ENCODE measurements around the gene NHLH1.

NHLH1 gene

GRCh38 chr1:160366731-160367515 is at the start of gene NHLH1:
Gene NHLH1, plus strand, starts transcription at chr1:160367071. Its CDS starts 3,661 bp downstream, at chr1:160370732.
- DNase-seq (ENCODE audit: extremely low read depth in 1 of 2, low read depth in 1 of 2): no peak

DNA sequence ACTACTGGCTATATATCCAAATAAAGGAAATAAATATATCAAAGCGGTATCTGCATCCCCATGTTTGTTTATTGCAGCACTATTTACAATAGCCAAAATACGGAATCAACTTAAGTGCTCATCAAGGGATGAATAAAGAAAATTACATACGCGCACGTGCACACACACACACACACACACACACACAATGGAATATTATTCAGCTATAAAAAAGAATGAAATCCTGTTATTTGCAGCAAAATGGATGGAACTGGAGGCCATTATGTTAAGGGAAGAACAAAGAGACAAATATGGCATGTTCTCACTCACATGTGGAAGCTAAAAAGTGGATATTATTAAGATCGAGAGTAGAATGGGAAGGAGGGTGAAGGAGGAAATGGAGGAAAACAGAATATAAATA is 44.0 kb upstream of the NHLH1 start:
- no peak for DNase-seq (ENCODE audit: extremely low read depth in 1 of 2, low read depth in 1 of 2)

GRCh38 chr1:160325252-160325651 is 41.6 kb upstream of the NHLH1 start:
- DNase-seq (ENCODE audit: extremely low read depth in 1 of 2, low read depth in 1 of 2): no peak

DNA sequence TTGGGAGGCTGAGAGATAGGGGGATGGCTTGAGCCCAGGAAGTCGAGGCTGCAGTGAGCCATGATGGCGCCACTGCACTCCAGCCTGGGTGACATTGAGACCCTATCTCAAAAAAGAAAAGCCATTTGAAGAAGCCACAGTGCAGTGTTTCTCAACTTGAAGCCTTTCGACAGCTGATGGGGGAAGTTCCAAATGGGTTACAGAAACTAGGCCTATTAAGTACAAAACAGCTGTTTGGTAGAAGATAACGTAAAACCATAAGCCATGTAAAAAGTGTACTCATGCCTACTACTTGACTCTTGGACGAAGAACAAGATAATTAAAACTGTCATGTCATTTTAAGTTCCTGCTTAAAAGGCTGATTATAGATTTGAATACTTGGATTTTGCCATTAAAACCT is 40.5 kb upstream of the NHLH1 start:
- DNase-seq (ENCODE audit: extremely low read depth in 1 of 2, low read depth in 1 of 2): no peak

- no peak for DNase-seq (ENCODE audit: extremely low read depth in 1 of 2, low read depth in 1 of 2)
Measured at GRCh38 chr1:160328184-160328583, 38.7 kb upstream of the NHLH1 start.

- no peak for DNase-seq (ENCODE audit: extremely low read depth in 1 of 2, low read depth in 1 of 2)
Measured at GRCh38 chr1:160330119-160330518, 36.8 kb upstream of the NHLH1 start.

GRCh38 chr1:160332516-160332915 is 34.4 kb upstream of the NHLH1 start:
- DNase-seq (ENCODE audit: extremely low read depth in 1 of 2, low read depth in 1 of 2): no peak

DNA sequence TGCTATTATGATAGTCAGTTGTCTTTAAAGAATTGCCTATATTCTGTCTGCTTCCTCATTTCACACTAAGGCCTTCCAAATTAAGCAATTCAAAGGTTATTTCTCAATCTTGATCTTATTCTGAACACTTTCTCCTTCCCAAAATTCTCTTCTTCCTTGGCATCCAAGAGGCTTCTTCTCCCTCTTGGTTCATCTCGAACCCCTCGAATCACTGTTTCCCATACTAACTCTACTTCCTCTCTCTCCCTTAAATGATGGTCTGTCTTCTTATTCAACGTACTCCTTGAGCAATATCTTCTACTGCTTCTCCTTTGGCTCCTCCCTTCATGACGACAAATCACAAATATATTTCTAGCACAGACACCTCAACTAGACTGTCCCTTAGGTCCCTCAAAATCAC is 28.3 kb upstream of the NHLH1 start:
- no peak for DNase-seq (ENCODE audit: extremely low read depth in 1 of 2, low read depth in 1 of 2)

GRCh38 chr1:160340146-160340545 is 26.7 kb upstream of the NHLH1 start:
- DNase-seq (ENCODE audit: extremely low read depth in 1 of 2, low read depth in 1 of 2): no peak

DNA sequence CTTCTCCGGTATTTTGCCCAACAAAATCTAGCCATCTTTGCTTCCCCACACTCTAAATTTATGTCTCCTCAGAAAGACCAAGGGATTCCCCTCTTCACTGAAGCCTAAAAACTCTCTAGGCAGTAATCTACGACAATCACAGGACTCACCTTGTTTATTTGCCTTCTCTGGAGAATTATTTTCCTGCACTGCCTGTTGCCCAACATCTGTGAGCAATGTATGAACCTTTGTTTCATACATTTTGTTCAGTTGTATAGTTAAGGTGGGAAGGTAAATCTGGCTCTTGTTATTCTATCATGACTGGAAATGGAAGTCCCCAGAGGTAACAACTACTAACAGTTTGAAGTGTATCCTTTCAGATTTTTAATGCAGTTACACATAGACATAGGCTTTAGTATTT is 26.0 kb upstream of the NHLH1 start:
- no peak for DNase-seq (ENCODE audit: extremely low read depth in 1 of 2, low read depth in 1 of 2)

DNA sequence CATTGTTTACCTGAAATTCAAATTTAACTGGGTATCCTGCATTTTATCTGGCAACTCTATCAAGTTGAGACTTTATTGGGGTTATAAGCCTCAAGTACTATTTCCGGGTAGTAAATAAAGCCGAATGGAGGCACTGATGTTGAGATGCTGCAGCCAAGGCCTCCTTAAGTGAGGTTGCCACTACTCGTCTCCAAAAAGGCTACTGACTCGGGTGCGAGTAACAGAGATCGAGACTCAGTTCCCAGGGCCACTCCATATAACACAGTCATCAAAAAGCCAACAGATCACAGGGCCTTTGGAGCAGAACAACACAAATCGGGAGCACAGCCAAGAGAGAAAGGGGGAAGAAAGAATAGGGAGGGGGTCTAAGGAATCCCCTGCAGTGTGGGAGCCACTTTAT is 24.3 kb upstream of the NHLH1 start:
- no peak for DNase-seq (ENCODE audit: extremely low read depth in 1 of 2, low read depth in 1 of 2)

GRCh38 chr1:160342953-160343869 is 23.7 kb upstream of the NHLH1 start, which contains the start of the genes COPA and NCSTN:
Gene COPA, minus strand, starts transcription at chr1:160343250. Its CDS starts 80 bp downstream, at chr1:160343170.
Gene NCSTN, plus strand, starts transcription at chr1:160343383. Its CDS starts 14 bp downstream, at chr1:160343397.
- peak; percentile 76 to 77 for DNase-seq (ENCODE audit: extremely low read depth in 1 of 2, low read depth in 1 of 2)

- DNase-seq (ENCODE audit: extremely low read depth in 1 of 2, low read depth in 1 of 2): no peak
Measured at GRCh38 chr1:160344241-160344640, 22.6 kb upstream of the NHLH1 start.

GRCh38 chr1:160344936-160345335 is 21.9 kb upstream of the NHLH1 start:
- DNase-seq (ENCODE audit: extremely low read depth in 1 of 2, low read depth in 1 of 2): no peak

GRCh38 chr1:160346463-160346862 is 20.4 kb upstream of the NHLH1 start:
- DNase-seq (ENCODE audit: extremely low read depth in 1 of 2, low read depth in 1 of 2): no peak

- DNase-seq (ENCODE audit: extremely low read depth in 1 of 2, low read depth in 1 of 2): no peak
Measured at GRCh38 chr1:160346958-160347357, 19.9 kb upstream of the NHLH1 start.

- no peak for DNase-seq (ENCODE audit: extremely low read depth in 1 of 2, low read depth in 1 of 2)
Measured at GRCh38 chr1:160351629-160352028, 15.2 kb upstream of the NHLH1 start.

GRCh38 chr1:160352555-160352954 is 14.3 kb upstream of the NHLH1 start:
- DNase-seq (ENCODE audit: extremely low read depth in 1 of 2, low read depth in 1 of 2): no peak

- no peak for DNase-seq (ENCODE audit: extremely low read depth in 1 of 2, low read depth in 1 of 2)
Measured at GRCh38 chr1:160353223-160353622, 13.6 kb upstream of the NHLH1 start.

DNA sequence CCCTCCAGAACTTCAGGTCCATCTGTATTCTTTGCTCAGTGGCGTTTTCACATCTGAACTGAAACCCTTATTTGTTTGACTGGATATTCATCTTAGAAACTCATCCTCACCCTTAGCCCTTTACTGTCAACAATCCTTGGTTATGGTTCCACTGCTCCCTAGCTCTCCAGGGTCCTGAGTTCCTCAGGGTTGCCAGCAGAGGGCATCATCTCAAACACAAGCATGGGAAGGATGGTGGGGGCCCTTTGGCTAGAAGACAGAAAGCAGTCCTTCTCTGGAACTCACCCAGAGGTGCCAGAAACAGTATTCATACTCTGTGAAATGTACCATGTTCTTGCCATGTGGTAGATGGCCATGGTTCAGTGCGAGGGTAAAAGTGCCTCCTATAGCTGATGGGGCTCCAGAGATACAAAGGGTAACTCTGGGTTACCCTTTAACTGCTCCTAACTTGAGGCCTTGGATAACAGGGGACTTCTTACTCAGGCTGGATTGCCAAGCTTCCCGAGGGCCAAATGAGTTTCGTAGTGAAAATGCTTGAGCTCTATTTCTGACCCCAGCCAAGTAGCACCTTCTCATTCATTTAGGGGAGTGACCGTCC is 12.4 kb upstream of the NHLH1 start:
- no peak for DNase-seq (ENCODE audit: extremely low read depth in 1 of 2, low read depth in 1 of 2)

DNA sequence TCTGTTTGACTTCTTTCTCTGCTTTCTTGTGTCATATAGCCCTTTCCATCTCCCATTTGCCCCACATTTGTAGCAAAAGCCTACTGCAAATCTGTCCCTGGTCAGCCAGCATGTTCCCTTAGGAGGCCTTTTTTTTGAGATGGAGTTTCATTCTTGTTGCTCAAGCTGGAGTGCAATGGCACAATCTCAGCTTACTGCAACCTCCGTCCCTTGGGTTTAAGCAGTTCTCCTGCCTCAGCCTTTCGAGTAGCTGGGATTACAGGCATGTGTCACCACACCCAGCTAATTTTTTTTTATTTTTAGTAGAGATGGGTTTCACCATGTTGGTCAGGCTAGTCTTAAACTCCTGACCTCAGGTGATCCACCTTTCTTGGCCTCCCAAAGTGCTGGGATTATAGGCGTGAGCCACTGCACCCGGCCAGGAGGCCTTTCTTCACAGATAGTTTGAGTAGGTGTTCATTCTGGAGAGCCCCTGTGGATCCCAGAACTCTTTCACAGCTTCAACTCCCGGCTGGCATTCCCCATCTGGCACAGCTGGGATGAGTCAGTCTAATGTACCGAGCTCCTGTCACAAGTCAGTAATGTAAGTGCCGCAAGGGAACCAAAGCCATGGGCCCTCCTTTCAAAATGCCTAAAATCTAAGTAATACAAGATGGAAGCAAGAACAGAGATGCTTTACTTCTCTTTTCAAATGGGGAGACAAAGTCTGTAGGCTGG is 9.4 kb upstream of the NHLH1 start:
- DNase-seq (ENCODE audit: extremely low read depth in 1 of 2, low read depth in 1 of 2): no peak

All from activated CD8-positive, alpha-beta memory T cell treated with anti-CD3 and anti-CD28 coated beads for 1 hour (primary cell).